ENCODE measurements around the gene CIAO2A.
"Not testable (repeated sequence)": the region's sequence is repeated elsewhere in the genome, so short reads cannot be mapped to it uniquely, and the experiment has no call there.

CIAO2A gene

DNA sequence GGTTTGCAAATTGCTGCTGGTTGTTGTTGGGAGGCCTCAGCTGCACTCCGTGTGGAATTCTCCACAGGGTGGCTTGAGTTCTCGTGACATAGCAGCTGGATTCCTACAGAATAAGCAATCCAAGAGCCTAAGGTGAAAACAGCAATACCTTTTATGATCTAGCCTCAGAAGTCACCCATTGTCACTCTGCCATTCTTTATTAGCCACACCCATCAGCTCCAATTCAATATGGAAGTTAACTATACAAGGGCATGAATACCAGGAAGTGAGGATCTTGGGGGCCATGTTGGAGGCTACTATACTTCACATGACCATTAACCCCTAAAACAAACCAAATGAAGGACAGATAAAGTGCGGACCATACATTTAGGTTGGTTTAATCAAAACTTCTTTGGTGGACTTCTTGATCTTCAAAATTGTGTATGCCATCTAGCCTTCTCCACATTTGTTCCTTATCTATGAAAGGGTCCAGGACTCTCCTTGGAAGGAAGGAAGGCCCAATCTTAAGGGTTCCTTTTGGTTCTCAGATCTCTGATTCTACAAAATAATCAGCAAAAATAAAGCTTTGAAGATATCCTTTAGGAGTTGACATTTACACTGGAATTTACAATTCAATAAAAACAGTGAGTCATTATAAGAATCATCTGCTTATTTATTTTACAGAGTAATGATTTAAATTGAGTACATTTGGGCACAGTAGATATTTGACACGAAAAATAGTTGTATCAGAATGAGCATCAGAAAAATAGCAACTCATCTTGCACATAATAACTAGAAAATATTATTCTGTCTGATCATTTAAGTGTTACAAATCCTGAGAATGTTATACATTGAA lies 21.5 kb downstream of the CIAO2A start:
- no peak for DNase-seq (ENCODE audit: low spot score)

DNA sequence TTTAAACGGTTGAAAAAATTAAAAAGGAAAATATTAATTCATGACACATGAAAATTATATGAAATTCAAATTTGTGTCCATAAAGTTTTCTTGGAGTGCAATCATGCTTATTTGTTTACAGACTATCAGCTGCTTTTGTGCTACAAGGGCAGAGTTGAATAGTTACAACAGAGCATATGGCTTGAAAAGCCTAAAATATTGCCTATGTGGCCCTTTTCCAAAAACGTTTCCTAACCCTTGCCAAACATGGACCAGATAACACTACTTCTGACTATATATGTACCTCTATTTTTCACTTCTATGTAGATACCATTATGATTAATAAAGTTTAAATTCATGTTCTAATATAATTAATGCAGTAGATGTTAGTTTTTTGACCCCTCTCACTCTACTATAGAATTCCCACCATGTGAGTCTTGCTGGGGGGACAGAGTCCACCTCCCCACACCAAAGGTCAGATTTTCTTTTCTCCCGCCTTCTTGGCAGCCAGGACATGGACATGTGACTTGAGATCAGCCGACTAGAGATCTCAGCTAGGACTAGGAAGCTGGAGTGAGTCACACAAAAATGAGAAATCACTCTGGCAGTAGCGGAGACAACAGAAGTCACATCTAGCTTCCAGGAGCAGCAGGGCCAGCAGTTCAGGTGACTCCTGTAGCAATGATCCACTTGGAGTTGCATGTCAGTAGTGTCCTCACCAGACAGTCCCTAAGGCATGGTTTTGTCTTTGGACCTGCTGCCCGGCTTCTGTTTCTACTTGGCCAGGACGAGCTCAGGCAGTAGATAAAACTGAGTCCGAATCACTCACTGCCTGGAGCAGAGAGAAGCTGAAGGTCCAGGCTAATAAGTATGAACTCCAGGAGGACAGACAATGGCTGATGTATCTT lies 22.4 kb downstream of the CIAO2A start:
- no peak for DNase-seq (ENCODE audit: low spot score)

DNA sequence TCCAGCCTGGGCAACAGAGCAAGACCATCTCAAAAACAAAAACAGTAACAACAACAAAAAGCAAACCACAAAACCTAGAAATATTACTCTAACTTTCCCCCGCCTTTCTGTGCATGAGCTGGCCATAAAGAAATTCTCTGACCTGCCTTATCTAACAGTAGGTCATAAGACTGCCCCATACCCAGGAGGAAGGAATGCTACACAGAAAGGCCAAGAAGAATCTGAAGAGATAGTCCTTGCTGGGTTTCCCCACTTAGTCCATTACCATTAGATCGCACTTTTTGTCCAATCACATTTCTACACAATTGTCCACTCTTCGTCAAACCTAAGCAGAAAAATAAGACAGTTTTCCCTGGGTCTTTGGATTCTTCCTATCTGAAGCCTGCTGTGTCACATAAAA lies 23.5 kb downstream of the CIAO2A start:
- DNase-seq (ENCODE audit: low spot score) = no peak

DNA sequence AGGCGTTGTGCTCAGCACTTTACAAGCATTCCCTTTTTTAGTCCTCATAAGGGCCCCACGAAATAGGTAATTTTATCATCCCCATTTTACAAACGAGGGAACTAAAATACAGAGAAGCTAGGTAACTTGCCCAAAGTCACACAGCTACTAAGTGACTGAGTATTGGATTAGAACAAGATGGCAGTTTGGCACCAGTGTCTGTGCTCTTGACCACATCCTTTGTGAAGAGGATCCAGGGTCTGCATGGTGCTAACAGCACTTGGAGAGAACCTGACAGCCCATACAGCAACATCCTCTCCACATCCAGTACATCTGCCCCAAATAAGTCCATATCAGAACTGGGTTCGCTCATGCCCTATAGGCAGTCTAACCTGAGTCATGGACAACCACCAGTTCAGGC lies 25.5 kb downstream of the CIAO2A start:
- no peak for DNase-seq (ENCODE audit: low spot score)

DNA sequence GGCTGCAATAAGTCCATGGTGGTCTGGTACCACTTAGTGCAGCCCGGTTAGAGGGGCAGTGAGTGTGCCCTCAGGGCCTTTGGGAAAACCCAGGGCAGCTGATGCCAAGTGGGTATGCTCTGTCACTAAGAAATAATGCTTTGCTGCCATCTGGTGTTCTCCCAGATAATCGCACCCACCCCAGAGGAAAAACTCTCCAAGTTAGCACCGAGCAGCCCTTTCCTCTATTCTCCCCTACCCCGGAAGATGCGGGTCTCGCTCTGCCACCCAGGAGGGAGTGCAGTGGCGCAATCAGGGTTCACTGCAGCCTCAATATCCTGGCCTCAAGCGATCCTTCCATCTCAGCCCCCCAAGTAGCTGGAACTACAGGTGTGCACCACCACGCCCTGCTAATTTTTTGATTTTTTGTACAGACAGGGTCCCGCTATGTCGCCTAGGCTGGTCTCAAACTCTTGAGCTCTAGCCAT lies 26.0 kb downstream of the CIAO2A start:
- DNase-seq (ENCODE audit: low spot score) = peak; percentile 73

DNA sequence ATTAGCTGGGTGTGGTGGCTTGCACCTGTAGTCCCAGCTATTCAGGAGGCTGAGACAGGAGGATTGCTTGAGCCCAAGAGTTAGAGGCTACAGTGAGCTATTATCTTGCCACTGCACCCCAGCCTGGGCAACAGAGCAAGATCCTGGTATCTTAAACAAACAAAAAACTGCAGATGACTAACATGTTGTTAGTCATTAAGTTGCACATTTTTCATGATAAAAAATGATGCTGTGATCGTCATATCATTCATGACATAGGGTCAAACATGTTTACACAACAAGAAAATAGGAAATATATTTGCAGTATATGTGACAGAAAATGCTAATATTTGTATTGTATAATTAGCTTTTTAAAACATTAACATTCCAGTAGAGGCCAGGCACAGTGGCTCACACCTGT lies 27.2 kb downstream of the CIAO2A start:
- no peak for DNase-seq (ENCODE audit: low spot score)

DNA sequence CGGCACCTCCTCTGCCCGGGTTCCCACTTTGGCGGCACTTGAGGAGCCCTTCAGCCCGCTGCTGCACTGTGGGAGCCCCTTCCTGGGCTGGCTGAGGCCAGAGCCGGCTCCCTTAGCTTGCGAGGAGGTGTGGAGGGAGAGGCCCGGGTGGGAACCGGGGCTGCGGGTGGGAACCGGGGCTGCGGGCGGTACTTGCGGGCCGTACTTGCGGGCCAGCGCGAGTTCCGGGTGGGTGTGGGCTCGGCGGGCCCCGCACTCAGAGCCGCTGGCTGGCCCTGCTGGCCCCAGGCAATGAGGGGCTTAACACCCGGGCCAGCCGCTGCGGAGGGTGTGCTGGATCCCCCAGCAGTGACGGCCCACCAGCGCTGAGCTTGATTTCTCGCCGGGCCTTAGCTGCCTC lies 32.9 kb downstream of the CIAO2A start:
- no peak for DNase-seq (ENCODE audit: low spot score)

DNA sequence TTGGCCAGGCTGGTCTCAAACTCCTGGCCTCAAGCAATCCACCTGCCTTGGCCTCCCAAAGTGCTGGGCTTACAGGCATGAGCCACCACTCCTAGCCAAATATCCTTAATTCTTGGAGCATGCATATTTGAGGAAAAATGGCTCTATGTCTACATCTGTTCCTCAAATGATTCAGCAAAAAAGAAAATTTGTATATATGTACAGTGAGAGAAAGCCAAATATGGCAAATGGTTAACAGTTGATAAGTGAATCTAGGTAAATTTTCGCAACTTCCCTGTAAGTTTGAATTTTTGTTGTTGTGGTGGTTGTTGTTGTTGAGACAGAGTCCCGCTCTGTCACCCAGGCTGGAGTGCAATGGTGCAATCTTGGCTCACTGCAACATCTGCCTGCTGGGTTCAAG lies 34.5 kb downstream of the CIAO2A start:
- DNase-seq (ENCODE audit: low spot score) = not testable (repeated sequence)

DNA sequence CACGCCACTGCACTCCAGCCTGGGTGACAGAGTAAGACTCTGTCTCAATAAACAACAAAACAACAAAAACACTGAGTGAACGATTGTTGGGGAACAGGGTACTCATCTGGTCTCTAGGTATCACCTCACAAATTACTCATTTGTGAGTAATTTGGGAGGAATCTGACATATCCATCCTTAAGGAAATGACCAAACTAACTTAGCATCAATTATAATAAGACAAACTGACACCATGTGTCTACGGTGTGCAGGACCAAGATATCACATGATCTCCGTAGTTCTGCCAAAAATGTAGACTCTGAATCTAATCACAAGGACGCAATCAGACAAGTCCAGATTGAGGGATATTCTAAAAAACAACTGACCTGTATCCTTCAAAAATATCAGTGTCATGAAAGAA lies 35.4 kb downstream of the CIAO2A start:
- no peak for DNase-seq (ENCODE audit: low spot score)

DNA sequence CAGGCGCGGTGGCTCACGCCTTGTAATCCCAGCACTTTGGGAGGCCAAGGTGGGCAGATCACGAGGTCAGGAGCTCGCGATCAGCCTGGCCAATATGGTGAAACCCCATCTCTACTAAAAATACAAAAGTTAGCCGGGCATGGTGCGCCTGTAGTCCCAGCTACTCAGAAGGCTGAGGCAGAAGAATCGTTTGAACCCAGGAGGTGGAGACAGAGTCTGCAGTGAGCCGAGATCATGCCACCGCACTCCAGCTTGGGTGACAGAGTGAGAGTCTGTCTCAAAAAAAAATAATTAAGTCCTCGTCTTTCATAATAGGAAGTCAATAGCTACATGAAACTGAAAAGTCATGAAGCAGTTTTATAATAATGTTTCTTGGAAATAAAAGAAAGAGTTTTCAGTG lies 40.0 kb downstream of the CIAO2A start:
- not testable (repeated sequence) for DNase-seq (ENCODE audit: low spot score)

DNA sequence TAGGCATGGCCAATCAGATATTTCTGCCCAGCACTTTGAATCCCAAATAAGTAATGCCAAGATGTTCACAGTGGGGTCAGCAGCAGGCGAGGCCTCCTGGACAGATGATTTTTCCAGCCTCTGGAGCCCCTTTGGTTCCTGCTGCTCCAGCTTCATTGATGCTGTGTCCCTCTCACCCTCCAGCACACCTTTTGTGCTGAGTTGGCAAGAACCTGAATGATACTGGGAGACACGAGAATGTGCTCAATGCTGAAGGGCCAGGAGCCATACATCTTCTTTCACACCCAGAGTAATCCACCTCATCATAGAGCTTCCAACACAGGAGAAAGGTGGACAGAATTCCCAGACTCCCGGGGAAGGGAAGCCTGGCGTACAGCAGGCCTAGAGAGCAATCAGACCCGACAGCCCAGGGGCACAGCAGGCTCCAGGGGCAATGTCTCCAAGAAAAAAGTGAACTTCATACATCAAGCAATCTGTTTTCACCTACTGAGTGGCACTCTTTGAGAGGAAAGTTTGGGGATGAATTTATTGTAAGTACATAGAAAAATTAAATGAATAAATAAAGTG lies 40.6 kb downstream of the CIAO2A start:
- no peak for DNase-seq (ENCODE audit: low spot score)

DNA sequence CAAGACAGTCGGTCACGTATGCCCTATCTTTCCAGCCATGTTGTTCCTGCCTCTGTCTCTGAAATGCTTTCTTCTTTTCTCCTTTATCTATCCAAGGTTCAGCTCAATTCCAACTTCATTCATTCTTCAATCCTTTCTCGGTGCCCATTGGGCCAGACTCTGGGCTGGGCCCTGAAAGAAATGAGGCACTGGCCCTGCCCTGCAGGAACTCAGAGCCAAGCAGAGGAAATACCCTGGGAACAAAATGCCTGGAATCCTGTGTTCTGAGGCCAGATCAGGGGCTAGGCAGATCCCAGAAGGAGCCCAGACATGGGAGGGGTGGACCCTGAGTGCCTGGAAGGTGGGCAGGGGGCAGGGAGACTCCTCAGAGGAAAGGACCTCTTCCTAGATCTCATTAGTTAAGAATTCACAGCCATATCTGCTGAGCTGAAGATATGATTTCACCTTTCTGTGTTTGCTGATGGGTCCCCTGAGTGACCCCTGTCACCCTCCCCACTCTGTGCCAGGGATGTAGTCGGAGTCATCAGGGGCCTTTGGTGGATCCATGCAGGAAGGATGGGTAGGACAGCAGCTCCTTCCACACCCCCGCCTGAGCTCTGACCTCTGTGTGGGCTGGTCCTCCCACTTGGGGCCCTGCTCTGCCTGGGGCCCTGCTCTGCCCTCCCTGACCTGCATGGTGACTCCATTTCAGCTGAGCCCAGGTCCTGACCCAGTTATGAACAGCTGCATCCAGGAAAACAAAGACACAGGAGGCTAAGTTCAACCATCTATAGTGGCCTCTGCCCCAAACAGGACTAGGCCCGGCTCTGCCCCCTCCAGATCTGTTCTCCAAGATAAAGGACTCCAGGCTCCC lies 42.0 kb downstream of the CIAO2A start:
- no peak for DNase-seq (ENCODE audit: low spot score)

DNA sequence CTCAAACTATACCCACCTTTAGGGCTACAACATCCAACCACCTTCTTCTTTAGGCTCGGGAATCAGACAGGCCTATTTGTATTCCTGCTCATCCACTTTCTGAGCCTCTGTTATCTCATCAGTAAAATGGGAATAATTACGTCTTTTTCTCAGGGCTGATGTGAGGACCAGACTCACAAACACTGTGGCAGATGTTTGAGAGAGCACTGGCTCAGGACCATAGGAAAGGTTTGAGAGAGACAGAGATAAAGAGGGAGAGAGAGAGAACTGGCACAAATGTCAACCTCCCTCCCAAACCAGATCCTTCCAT lies 42.6 kb downstream of the CIAO2A start:
- no peak for DNase-seq (ENCODE audit: low spot score)

DNA sequence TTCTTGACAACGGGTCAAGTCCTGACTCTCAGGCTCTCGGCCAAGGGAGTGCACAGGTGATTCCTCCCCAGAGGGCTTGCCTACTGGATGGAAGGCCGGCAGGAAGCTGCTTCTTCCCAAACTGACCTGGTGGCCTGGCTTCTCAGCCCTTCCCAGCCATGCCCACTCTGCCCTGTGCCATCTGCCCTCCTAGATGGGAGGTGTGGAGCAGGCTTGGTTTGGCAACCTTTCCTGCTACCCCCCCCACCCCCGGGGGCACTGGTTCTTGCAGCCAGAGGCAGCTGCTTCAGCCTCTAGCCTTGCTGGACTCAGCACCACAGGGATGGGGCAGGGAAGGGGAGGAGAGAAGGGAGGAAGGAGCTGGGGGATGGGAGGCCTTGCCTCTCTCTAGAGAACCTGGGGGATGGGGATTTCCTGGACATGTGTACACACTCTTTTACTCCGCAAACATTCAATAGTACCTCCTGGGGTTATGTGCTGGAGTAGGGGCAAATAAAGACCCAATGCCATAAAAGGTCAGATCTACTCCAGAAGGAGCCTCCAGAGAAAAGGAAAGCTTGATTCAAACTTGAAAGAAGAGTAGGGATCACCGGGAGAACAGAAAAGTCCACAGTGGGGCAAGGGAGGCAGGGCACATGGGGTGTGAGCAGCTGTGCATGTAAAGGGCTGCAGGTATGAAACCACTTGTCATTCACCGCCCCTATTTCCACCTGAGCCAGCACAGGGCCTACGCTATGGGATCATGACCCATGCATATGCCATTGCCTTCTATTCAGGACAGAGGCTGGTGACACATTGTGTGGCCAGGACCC lies 43.2 kb downstream of the CIAO2A start:
- DNase-seq (ENCODE audit: low spot score) = no peak

DNA sequence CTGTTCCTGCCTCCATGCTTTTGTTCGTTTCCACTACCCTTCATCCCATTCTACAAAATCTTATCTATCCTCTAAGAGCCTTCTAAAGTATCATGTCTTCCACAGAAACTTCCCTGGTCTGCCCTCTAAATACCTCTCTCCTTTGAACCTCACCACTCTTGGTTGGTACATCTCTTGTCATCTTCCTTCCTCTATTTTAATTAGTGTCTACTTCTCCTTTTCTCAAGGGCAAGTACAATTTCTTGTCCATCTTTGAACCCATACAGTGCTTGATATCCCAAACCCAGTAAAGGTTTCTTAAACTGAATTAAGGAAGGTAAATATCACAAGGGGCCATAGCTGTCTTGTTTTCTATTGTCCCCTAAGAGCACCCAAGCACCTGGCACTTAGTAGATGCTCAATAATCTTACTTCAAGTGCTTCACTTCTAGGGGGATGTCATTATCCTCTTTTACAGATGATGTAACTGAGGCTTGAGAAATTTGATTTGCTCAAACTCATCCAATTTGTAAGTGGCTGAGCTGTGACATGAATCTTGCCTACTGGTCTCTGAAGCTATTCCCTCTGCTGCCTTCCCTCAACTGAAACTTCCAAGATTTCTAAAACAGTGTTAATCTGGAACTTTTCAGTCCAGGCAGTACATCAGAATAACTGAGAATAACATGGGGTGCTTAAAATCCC lies 44.7 kb downstream of the CIAO2A start:
- no peak for DNase-seq (ENCODE audit: low spot score)

DNA sequence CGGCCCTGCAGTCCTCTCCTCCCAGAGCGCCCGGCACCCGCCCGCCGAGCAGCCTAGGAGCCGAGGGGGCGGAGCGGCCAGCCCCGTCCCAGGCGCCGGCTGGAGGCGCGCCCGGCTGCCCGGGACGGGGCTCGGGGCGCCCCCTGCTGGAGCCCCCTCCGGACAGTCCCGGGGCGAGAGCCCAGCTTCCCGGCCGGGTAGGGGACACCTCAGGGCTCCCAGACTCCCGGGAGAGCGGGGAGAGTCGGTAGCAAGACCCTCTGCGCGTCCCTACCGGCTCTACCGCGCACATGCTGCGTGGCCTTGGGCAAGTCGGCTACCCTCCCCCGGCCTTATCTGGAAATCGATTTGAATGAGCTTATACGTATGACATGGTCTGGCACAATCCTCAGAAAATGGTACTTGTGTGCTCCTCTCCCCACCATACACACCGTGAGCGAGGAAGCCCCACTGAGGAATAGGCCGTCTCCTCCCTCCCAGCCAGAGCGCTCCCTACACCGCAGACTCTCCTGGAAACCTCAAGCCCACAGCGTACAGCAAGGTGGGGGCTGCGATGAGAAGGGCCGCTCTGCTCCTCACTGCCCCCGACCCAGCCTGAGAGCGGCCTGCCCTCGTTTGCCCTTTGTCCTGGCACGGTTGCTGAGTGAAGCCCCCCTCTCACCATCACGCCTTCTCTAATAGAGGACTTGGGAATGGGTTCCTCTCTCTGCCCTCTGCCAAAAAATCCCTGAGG lies 47.1 kb downstream of the CIAO2A start, which contains the start of gene DAPK2:
TSS of gene DAPK2 (minus strand) at position 65 of the 733 bp plus-strand sequence. CDS start 6,224 bp downstream, outside the sequence.
- peak; percentile 63 for DNase-seq (ENCODE audit: low spot score)

DNA sequence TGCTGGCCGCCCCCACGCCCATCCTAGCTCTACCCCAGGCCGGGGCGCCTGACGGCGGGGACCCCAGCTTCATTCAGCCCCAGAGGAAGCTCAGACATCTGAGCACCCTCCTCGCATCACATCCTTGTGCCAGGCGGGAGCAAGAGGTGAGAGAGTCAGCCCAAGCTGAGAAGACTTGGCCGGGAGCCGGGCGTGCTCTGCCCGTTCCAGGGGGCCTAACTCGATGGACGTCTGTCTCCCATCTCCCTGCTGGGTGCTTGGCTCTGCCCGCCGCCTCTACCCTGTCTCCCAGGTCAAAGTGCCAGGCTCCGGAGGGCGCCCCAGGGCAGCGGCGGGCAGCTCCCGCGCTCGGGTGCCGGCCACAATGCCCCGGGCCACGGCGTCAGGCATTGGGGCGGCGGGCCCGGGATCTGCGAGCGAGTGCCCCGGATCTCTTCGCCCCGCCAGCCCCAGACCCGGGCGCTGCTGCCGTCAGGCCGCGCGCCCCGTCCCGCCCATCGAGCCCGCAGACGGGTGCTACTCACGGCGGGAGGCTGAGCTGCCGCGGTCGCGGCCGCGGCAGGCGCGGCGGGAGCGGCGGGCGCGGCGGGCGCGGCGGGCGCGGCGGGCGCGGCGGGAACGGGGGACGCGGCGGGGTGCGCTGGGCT lies 47.7 kb downstream of the CIAO2A start:
- peak; percentile 19 for DNase-seq (ENCODE audit: low spot score)

DNA sequence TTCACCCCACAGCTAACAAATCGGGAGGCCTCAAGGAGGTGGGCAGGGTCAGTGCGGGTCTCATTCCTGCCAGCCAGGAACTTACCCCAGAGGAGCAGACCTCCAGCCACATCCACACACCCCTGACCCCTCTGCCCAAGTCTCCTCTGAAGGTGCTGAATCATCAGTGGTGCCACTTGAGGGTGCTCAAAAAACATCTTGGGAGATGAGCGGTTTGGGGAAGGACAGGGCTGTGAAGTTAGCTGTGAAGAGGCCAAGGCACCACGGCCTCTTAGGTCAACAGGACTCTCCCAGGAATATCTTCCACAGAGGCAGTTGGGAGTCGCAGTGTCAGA lies 48.6 kb downstream of the CIAO2A start:
- DNase-seq (ENCODE audit: low spot score) = no peak

Measured in CD4-positive, alpha-beta T cell treated with Interleukin-15 for 4 hours (primary cell).